Measurements from ENCODE around the gene ZSWIM5. TPM values are rescaled to one million over a fixed set of nuclear protein-coding genes. Genes with fewer than 3 reads are reported as not detected.
"Not testable (repeated sequence)": the region's sequence is repeated elsewhere in the genome, so short reads cannot be mapped to it uniquely, and the experiment has no call there.

The ZSWIM5 gene
- polyA plus RNA-seq, 4 donors, result 3.8 to 8.1 (median 4.3) TPM

GRCh38 chr1:45141247-45142003 lies 65.0 kb downstream of the ZSWIM5 start:
- WGBS, 3 donors, result 30 to 61% (median 43%) methylated on average over 4 of the region's 4 CpGs
- FAIRE-seq, result no peak
- Histone ChIP-seq H3K4me3 (ENCODE audit: low read depth in 1 of 3, low read length in 3 of 3) (no peak overlapping the region), H3K27me3 (ENCODE audit: control insufficient read depth in 3 of 3, insufficient read depth in 3 of 3, low read length in 3 of 3) (no peaks in the 10 kb centered on the region), H3K36me3 (ENCODE audit: control insufficient read depth in 3 of 3, insufficient read depth in 2 of 3, low read depth in 1 of 3, low read length in 3 of 3) (no peaks in the 10 kb centered on the region), H3K27ac (ENCODE audit: low read depth in 1 of 3, low read length in 2 of 3) (no peak overlapping the region), H3K9me3 (ENCODE audit: control insufficient read depth in 2 of 2, insufficient read depth in 1 of 2, low read depth in 1 of 2, low read length in 1 of 2) (no peaks in the 10 kb centered on the region), H3K4me1 (ENCODE audit: control insufficient read depth in 3 of 3, insufficient read depth in 2 of 3, low read depth in 1 of 3, low read length in 2 of 3) (peaks cover 0 to 2% (median 0%) of the 10 kb centered on the region in 3 donors)
- peak in 1 of 2 donors; percentile 32 for DNase-seq

DNA sequence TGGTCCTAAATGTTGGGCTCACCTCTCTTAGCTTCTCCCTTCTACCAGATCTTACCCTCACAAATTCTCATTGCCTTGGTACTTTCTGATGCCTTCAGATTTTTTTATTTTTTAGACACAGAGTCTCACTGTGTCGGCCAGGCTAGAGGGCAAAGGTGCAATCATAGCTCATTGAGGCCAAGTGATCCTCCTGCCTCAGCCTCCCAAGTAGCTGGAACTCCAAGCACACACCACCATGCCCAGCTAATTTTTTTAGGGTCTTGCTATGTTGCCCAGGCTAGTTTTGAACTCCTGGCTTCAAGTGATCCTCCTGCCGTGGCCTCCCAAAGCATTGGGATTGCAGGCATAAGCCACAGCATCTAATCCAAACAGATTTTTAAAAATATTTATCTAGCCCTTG lies 69.4 kb downstream of the ZSWIM5 start:
- FAIRE-seq, result no peak
- Histone ChIP-seq H3K4me1 (ENCODE audit: control insufficient read depth in 3 of 3, insufficient read depth in 2 of 3, low read depth in 1 of 3, low read length in 2 of 3) (peaks cover 0 to 4% (median 2%) of the 10 kb centered on the region in 3 donors), H3K27me3 (ENCODE audit: control insufficient read depth in 3 of 3, insufficient read depth in 3 of 3, low read length in 3 of 3) (no peaks in the 10 kb centered on the region), H3K4me3 (ENCODE audit: low read depth in 1 of 3, low read length in 3 of 3) (no peak overlapping the region), H3K27ac (ENCODE audit: low read depth in 1 of 3, low read length in 2 of 3) (no peak overlapping the region), H3K9me3 (ENCODE audit: control insufficient read depth in 2 of 2, insufficient read depth in 1 of 2, low read depth in 1 of 2, low read length in 1 of 2) (no peaks in the 10 kb centered on the region), H3K36me3 (ENCODE audit: control insufficient read depth in 3 of 3, insufficient read depth in 2 of 3, low read depth in 1 of 3, low read length in 3 of 3) (no peaks in the 10 kb centered on the region)
- no peak for DNase-seq
- 89 to 95% (median 90%) methylated on average over 2 of the region's 2 CpGs for WGBS, 3 donors

GRCh38 chr1:45135316-45135715 lies 71.1 kb downstream of the ZSWIM5 start:
- H3K9me3 ChIP-seq (ENCODE audit: control insufficient read depth in 2 of 2, insufficient read depth in 1 of 2, low read depth in 1 of 2, low read length in 1 of 2), result no peaks in the 10 kb centered on the region
- WGBS, 3 donors, result 12 to 39% (median 28%) methylated on average over 1 of the region's 1 CpG
- peak; percentile 55 to 77 for DNase-seq
- no peaks in the 10 kb centered on the region for H3K27me3 ChIP-seq (ENCODE audit: control insufficient read depth in 3 of 3, insufficient read depth in 3 of 3, low read length in 3 of 3)
- FAIRE-seq, result peak; percentile 77
- H3K27ac ChIP-seq (ENCODE audit: low read depth in 1 of 3, low read length in 2 of 3), result peak overlapping the region in 1 of 3 donors; percentile 61
- H3K36me3 ChIP-seq (ENCODE audit: control insufficient read depth in 3 of 3, insufficient read depth in 2 of 3, low read depth in 1 of 3, low read length in 3 of 3), result no peaks in the 10 kb centered on the region
- no peak overlapping the region for H3K4me3 ChIP-seq (ENCODE audit: low read depth in 1 of 3, low read length in 3 of 3)
- H3K4me1 ChIP-seq (ENCODE audit: control insufficient read depth in 3 of 3, insufficient read depth in 2 of 3, low read depth in 1 of 3, low read length in 2 of 3), result peaks cover 0 to 4% (median 0%) of the 10 kb centered on the region in 3 donors

DNA sequence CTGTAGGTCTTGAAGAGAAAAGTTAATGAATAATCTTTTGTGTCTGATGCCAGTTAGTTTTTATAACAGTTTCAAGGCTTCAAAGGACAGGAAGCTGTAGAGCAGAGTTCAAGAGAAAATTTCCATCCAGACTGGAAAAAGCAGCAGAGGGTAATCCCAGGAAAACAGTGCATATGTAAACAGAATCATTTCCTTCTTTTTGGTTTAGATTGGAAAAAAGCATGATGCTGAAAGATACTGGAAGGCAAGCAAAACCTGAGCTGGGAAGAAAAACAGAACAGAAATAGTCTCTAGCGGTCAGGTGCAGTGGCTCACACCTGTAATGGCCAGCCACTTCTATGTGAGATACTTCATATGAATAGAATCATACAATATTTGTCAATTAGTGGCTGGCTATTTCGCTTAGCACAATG lies 71.9 kb downstream of the ZSWIM5 start:
- Histone ChIP-seq H3K27ac (ENCODE audit: low read depth in 1 of 3, low read length in 2 of 3) (peak overlapping the region in 1 of 3 donors; percentile 61), H3K4me3 (ENCODE audit: low read depth in 1 of 3, low read length in 3 of 3) (no peak overlapping the region)
- no peak for FAIRE-seq

GRCh38 chr1:45132719-45133118 lies 73.7 kb downstream of the ZSWIM5 start:
- not testable (repeated sequence) for H3K27ac ChIP-seq (ENCODE audit: low read depth in 1 of 3, low read length in 2 of 3); FAIRE-seq; DNase-seq; H3K4me1 ChIP-seq (ENCODE audit: control insufficient read depth in 3 of 3, insufficient read depth in 2 of 3, low read depth in 1 of 3, low read length in 2 of 3); H3K9me3 ChIP-seq (ENCODE audit: control insufficient read depth in 2 of 2, insufficient read depth in 1 of 2, low read depth in 1 of 2, low read length in 1 of 2); H3K4me3 ChIP-seq (ENCODE audit: low read depth in 1 of 3, low read length in 3 of 3); H3K36me3 ChIP-seq (ENCODE audit: control insufficient read depth in 3 of 3, insufficient read depth in 2 of 3, low read depth in 1 of 3, low read length in 3 of 3); H3K27me3 ChIP-seq (ENCODE audit: control insufficient read depth in 3 of 3, insufficient read depth in 3 of 3, low read length in 3 of 3)
- 87 to 97% (median 97%) methylated on average over 2 of the region's 2 CpGs for WGBS, 3 donors

More for the DNA sequence above, 71.9 kb downstream of the ZSWIM5 start:
- DNase-seq, result peak; percentile 74 to 77
- no peaks in the 10 kb centered on the region for H3K36me3 ChIP-seq (ENCODE audit: control insufficient read depth in 3 of 3, insufficient read depth in 2 of 3, low read depth in 1 of 3, low read length in 3 of 3)
- no peaks in the 10 kb centered on the region for H3K27me3 ChIP-seq (ENCODE audit: control insufficient read depth in 3 of 3, insufficient read depth in 3 of 3, low read length in 3 of 3)
- no peaks in the 10 kb centered on the region for H3K9me3 ChIP-seq (ENCODE audit: control insufficient read depth in 2 of 2, insufficient read depth in 1 of 2, low read depth in 1 of 2, low read length in 1 of 2)
- peaks cover 0 to 4% (median 0%) of the 10 kb centered on the region in 3 donors for H3K4me1 ChIP-seq (ENCODE audit: control insufficient read depth in 3 of 3, insufficient read depth in 2 of 3, low read depth in 1 of 3, low read length in 2 of 3)
- WGBS, 3 donors, result 18 to 49% (median 25%) methylated on average over 2 of the region's 2 CpGs

DNA sequence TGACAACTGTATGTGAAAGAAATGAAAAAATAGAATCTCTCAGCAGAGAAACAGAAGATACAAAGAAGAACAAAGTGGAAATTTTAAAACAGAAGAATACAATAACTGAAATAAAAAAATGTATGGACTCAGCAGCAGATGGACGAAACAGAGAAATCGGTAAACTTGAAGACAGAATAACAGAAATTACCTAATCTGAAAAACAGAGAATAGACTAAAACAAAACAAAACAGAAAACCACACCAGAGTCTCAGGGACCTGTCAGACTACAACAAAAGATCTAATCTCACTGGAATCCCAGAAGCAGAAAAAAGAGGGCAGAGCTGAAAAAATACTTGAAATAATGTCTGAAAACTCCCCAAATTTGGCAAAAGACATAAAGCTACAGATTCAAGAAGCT lies 83.0 kb downstream of the ZSWIM5 start:
- H3K4me1 ChIP-seq (ENCODE audit: control insufficient read depth in 3 of 3, insufficient read depth in 2 of 3, low read depth in 1 of 3, low read length in 2 of 3), result peaks cover 0 to 5% (median 0%) of the 10 kb centered on the region in 3 donors
- 64 to 97% (median 79%) methylated on average over 2 of the region's 2 CpGs for WGBS, 3 donors
- DNase-seq (no peak), FAIRE-seq (no peak)
- H3K27ac ChIP-seq (ENCODE audit: low read depth in 1 of 3, low read length in 2 of 3), result no peak overlapping the region
- H3K4me3 ChIP-seq (ENCODE audit: low read depth in 1 of 3, low read length in 3 of 3), result no peak overlapping the region
- H3K36me3 ChIP-seq (ENCODE audit: control insufficient read depth in 3 of 3, insufficient read depth in 2 of 3, low read depth in 1 of 3, low read length in 3 of 3), result no peaks in the 10 kb centered on the region
- H3K9me3 ChIP-seq (ENCODE audit: control insufficient read depth in 2 of 2, insufficient read depth in 1 of 2, low read depth in 1 of 2, low read length in 1 of 2), result peaks cover 0 to 3% of the 10 kb centered on the region in 2 donors
- H3K27me3 ChIP-seq (ENCODE audit: control insufficient read depth in 3 of 3, insufficient read depth in 3 of 3, low read length in 3 of 3), result peaks cover 0 to 2% (median 0%) of the 10 kb centered on the region in 3 donors

- Histone ChIP-seq H3K27ac (ENCODE audit: low read depth in 1 of 3, low read length in 2 of 3) (no peak overlapping the region), H3K27me3 (ENCODE audit: control insufficient read depth in 3 of 3, insufficient read depth in 3 of 3, low read length in 3 of 3) (peaks cover 0 to 2% (median 0%) of the 10 kb centered on the region in 3 donors), H3K9me3 (ENCODE audit: control insufficient read depth in 2 of 2, insufficient read depth in 1 of 2, low read depth in 1 of 2, low read length in 1 of 2) (no peaks in the 10 kb centered on the region), H3K36me3 (ENCODE audit: control insufficient read depth in 3 of 3, insufficient read depth in 2 of 3, low read depth in 1 of 3, low read length in 3 of 3) (no peaks in the 10 kb centered on the region), H3K4me3 (ENCODE audit: low read depth in 1 of 3, low read length in 3 of 3) (no peak overlapping the region), H3K4me1 (ENCODE audit: control insufficient read depth in 3 of 3, insufficient read depth in 2 of 3, low read depth in 1 of 3, low read length in 2 of 3) (peaks cover 0 to 5% (median 0%) of the 10 kb centered on the region in 3 donors)
- no peak for DNase-seq
- WGBS, 3 donors, result 59 to 82% (median 78%) methylated on average over 1 of the region's 1 CpG
- FAIRE-seq, result no peak
Observed at GRCh38 chr1:45122724-45123123, 83.7 kb downstream of the ZSWIM5 start.

DNA sequence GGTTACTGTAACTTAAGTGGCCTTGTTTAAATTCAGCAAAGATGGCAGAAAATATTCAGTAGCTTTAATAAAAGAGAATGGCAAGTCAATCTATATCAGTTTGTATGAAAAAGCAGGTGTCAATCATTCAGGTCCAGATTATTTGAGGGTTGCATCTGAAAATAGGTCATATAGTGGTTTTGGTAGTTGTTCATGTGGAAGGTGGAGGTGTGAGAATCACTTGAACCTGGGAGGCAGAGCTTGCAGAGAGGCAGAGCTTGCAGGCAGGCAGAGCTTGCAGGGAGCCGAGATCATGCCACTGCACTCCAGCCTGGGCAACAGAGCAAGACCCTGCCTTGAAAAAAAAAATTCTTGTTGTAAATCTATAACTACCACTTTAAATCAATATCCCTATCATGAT lies 88.6 kb downstream of the ZSWIM5 start:
- Histone ChIP-seq H3K27ac (ENCODE audit: low read depth in 1 of 3, low read length in 2 of 3) (no peak overlapping the region), H3K4me3 (ENCODE audit: low read depth in 1 of 3, low read length in 3 of 3) (no peak overlapping the region), H3K36me3 (ENCODE audit: control insufficient read depth in 3 of 3, insufficient read depth in 2 of 3, low read depth in 1 of 3, low read length in 3 of 3) (no peaks in the 10 kb centered on the region), H3K4me1 (ENCODE audit: control insufficient read depth in 3 of 3, insufficient read depth in 2 of 3, low read depth in 1 of 3, low read length in 2 of 3) (peaks cover 0 to 5% (median 0%) of the 10 kb centered on the region in 3 donors), H3K9me3 (ENCODE audit: control insufficient read depth in 2 of 2, insufficient read depth in 1 of 2, low read depth in 1 of 2, low read length in 1 of 2) (peaks cover 0 to 4% of the 10 kb centered on the region in 2 donors), H3K27me3 (ENCODE audit: control insufficient read depth in 3 of 3, insufficient read depth in 3 of 3, low read length in 3 of 3) (peaks cover 0 to 2% (median 0%) of the 10 kb centered on the region in 3 donors)
- FAIRE-seq (no peak), DNase-seq (no peak)
- 74 to 88% (median 87%) methylated on average over 1 of the region's 1 CpG for WGBS, 3 donors
